GM19238 (cell line): ENCODE measurements around the gene KCTD15.

ENCODE experiments used
- DNase-seq: peaks from one replicate; pipeline ENCODE4 v3.0.0; 2011; ENCODE audit warnings: low spot score; ENCODE audit not compliant: insufficient read length

Gene KCTD15

DNA sequence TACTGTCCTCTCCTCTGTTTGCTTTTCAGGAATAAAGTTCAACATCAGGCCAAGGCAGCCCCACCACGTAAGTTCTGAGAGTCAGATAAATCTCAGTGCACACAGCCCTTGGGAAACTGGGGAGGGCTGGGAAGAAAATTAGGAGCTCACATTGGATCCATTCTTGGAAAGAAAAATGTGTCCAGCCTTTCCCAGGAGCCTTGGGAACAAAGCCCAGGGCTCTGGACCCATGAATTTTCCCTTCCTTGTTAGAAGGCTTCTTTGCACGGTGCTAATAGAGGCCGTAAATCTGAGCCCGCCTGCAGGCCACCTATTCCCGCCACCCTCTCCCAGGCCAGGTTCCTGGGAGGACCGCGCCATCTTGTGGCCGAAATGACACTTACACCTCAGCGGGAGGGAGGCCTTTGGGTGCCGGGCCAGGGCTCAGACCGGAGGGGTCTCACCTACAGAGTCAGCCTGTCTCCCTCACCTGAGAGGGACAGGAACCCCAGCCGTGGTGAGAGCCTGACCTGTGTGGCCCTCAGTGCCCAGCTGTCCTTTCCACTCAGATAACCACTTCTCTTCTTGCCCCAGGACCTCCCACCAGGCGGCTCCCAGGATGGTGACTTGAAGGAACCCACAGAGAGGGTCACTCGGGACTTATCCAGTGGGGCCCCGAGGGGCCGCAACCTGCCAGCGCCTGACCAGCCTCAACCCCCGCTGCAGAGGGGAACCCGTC, 25.1 kb upstream of the KCTD15 start:
- DNase-seq: peak; percentile 69

DNA sequence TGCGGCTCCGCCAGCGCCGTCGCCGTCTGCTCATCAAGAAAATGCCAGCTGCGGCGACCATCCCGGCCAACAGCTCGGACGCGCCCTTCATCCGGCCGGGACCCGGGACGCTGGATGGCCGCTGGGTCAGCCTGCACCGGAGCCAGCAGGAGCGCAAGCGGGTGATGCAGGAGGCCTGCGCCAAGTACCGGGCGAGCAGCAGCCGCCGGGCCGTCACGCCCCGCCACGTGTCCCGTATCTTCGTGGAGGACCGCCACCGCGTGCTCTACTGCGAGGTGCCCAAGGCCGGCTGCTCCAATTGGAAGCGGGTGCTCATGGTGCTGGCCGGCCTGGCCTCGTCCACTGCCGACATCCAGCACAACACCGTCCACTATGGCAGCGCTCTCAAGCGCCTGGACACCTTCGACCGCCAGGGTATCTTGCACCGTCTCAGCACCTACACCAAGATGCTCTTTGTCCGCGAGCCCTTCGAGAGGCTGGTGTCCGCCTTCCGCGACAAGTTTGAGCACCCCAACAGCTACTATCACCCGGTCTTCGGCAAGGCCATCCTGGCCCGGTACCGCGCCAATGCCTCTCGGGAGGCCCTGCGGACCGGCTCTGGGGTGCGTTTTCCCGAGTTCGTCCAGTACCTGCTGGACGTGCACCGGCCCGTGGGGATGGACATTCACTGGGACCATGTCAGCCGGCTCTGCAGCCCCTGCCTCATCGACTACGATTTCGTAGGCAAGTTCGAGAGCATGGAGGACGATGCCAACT, 24.4 kb upstream of the KCTD15 start:
- DNase-seq: no peak

DNA sequence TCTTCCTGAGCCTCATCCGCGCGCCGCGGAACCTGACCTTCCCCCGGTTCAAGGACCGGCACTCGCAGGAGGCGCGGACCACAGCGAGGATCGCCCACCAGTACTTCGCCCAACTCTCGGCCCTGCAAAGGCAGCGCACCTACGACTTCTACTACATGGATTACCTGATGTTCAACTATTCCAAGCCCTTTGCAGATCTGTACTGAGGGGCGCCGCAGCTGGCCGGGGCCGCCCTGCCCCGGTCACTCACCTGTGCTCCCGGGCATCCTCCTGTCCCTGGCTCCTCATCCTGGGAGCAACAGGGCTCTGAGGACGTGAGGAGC, 23.9 kb upstream of the KCTD15 start:
- no peak for DNase-seq

DNA sequence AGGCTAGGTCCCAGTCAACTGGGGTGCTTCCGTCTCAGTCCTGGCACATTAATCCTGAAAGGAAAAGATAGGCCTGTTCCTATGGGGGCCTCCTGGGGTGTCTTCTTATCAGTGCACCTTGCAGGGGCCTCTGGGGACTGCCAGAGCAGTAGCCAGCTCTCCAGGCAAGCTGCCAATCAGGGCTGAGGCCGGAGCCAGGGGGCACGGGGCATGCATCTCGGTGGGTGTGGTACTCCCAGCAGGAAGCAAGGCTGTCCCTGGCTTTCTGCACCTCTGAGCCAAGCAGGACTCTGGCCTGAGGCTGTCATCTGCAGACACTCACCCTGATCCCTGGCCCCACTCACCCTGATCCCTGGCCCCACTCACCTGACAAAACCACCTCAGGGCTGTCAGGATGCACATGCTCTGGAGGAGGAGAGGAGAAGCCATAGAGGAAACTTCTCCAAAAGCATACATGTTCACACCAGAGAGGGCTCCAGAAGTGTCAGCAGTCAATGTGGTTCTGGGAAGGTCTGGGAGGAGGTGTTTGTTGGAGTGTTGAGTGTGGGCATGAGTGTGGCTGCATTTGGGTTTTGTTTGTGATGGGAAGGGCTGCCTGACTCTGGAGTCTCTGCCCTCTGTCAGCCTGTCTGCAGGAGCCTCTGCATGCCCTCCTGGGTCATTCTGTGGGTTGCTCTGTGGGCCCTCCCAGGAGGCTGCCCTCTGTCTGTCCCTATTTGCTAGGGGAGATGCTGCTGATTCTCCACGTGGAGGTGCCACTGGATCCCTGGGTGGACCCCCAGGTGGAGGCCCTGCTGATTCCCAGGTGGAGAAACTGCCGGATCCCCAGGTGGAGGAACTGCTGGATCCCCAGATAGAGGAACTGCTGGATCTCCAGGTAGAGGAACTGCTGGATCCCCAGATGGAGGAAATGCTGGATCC, 22.7 kb upstream of the KCTD15 start:
- no peak for DNase-seq

DNA sequence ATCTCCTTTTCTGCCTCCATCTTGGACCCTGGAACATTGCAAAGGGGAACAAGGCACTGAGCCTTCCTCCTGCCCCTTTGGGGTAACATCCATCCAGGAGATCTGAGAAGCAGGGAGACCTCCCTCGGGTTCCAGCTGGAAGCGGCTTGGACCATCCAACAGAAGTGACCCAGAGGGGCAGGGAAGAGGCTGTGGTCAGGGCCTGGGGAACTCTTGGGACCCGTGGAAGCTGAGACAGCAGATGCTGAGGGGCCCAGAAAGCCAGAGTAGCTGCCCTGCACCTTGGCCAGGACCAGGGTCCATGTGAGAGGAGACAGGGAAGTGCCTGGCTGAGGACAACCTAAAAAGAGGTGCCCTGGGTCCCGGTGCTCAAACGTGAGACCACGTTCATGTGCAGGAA, 21.9 kb upstream of the KCTD15 start:
- DNase-seq: no peak

DNA sequence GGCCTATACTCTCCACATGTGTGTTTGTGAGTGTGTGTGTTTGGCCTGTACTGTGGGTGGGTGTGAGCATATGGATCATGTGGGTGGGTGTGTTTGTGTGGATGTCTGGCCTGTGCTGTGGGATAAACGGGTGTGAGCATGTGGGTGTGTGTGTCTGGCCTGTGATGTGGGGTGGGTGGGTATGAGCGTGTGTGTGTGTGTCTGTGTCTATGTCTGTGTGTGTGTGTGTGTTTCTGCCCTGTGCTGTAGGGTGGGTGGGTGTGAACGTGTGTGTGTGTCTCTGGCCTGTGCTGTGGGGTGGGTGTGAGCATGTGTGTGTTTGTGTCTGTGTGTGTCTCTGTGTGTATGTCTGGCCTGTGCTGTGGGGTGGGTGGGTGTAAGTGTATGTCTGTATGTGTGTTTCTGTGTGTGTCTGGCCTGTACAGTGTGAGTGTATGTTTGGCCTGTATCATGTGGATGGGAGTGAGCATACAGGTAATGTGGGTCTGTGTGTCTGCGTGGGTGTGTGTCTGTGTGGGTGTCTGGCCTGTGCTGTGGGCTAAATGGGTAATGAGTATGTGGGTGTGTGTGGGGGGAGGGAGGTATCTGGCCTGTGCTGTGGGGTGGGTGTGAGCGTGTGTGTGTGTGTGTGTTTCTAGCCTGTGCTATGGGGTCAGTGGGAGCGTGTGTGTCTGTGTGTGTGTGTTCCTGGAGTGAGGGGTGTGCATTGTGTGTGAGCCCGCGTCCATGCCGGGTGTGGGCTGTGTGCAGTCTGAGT, 20.8 kb upstream of the KCTD15 start:
- no peak for DNase-seq

DNA sequence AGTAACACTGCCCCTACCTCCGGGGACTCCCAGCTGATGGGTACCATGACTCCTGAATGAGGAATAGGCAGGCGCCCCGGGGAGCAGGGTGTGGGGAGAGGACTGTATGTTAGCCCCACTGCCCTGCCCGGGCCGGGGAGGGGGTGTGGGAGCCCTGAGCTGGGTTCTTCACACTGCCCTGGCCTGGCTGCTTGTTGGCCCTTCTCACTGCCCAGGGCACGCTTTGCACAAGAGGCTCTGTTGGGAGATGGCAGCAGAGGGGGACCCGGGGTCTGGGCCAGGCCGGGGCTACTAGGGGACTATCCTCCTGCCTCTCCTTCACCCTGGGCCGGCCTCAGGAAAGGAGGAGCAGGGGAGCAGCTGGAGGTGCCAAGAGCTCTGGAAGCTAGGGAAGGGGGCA, 19.3 kb upstream of the KCTD15 start:
- DNase-seq: no peak

DNA sequence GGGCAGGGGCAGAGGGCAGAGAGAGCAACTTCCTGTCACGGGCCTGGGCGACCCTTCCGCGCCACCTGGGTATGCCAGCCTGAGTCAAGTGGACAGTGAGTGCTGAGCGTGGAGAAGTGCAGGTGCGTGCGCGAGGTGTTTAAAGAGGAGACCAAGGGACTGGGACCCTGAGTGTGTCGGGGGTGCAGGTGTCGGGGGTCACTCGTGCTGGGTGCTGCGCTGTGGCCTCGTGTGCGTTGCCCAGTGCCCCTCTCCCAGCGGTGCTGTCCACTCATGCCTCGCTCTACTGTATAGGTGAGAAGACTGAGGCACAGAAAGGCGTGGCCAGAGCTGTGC, 18.9 kb upstream of the KCTD15 start:
- no peak for DNase-seq

DNA sequence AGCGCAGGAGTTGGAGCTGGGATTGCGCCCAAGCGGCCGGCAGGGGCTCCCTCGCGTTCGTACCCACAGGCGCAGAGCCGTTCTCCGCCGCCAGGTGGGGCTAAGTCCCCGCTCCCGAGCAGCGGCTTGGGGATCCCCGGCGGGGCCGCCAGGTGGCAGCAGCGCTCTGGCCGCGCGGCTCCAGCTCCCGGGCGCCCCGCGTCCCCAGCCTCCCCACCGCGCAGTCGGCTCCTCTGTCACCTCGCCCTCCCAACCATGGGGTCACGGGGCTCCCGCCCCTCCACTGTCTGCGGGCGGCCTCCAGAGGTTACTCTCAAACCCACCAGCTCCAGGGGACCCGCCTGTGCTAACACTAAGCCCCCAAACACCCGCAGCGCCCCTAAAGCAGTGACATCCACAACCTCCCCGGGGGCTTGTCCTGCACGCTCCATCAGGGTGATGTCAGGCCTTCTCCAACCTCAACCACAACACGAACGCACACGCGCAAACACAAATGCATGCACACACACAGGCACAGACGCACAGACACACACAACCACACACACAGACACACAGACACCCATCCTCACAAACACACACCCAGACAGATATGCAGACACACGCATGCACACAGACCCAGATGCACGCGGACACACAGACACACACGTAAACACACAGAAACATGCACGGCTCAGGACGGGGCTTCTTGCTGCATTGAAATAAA, 18.4 kb upstream of the KCTD15 start:
- DNase-seq: peak; percentile 94

DNA sequence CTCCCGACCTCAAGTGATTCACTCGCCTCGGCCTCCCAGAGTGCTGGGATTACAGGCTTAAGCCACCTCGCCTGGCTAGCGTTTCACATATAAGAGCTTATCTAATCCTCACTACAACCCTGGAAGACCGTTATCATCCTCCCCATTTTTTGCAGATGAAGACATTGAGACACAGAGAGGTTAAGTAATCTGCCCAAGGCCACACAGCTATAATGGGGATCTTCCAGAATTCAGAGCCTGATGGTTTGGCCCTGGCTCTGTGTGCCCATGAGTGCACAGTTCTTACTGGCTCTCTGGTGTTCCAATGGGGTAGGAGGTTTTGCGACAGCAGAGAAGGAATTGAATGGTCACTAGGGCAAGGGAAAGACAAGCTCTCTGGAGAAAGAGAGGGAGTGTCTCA, 16.8 kb upstream of the KCTD15 start:
- no peak for DNase-seq

DNA sequence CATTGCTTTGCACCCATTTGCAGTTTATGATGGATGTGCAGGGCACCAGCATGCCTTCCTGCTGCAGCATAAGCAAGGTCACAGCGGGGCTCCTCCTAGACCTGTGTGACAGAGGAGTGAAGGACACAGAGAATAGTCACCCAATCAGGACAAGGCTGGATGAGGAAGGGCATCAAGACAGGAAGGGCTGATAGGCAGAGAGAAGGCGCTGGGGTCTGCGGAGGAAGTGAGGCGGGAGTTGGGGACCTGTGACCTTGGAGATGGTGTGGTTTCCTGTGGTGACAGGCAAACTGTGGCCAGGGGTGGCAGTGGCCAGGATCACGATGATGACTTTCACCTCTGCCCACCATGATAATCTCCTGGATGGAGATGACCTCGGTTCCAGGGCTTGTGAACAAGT, 16.4 kb upstream of the KCTD15 start:
- DNase-seq: no peak

DNA sequence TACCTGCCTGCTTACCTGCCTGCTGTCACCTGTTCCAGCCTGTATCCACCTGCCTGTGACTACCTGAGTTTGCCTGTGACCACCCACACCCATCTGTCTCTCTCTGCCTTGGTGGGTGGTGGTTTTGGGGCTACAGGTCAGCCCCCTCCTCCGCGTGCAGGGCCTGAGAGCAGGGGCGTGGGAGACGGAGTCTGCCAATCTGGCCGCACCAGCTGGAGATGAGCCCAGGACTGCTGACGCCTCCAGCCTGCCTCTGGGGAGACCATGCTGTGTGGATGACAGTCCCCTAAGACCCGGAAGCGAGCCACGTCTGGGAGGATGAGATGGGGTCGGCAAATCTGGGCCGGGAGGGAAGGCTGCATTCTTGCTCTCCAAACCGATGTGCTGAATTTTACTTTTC, 15.9 kb upstream of the KCTD15 start:
- no peak for DNase-seq

DNA sequence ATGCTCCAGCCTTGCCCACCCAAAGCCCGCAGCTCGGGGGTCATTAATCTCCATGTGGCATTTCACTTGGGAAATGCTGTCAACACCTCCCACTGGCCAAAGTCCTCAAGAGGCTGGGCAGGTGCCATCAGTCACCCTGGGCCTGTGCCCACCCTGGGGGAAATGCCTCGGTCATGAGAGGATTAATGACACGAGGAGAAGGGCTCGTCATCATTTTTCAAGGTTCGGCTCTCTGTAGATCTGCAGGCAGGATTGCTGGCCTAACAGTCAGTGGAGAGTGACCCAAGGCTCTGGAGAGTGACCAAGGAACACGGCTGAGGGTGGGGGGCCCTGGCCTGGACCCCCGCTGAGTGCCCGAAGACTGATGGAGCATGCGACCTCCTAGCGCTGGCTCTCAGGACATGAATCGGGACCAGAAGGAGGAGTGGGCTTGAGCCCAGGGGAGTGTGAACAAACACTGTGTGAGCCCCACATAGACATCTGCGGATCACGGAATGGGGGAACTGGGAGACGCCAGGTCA, 15.2 kb upstream of the KCTD15 start:
- DNase-seq: no peak

DNA sequence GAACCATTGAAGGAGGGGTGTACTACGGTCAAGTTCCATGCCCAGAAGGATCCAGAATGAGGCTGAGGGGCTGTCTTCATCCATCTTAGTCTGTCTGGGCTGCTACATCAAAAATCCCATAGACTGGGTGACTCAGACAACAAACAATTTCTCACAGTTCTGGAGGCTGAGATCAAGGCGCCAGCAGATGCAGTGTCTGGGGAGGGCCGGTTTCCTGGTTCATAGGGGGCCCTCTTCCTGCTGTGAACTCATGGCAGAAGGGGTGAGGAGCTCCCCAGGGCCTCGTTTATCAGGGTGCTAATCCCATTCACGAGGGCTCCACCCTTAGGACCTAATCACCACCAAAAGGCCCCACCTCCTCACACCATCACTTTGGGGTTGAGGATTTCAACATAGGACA, 14.7 kb upstream of the KCTD15 start:
- DNase-seq: no peak

DNA sequence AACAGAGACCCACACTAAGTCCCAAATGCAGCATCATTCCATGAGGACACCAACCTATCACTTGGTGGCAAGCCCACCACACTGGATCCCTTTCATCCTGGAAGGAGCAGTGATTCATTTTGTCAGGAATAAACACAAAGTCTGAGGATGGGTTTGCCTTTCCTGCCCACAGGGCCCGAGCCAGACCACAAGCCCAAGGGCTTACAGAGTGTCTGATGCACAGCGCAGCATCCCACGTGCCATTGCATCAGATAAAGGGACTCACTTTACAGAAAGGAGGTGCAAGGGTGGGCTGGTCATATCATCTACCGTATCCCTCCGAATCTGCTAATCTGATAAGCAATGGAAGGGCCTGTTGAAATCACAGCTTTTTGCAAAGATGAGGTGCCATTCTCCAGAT, 12.2 kb upstream of the KCTD15 start:
- DNase-seq: no peak

DNA sequence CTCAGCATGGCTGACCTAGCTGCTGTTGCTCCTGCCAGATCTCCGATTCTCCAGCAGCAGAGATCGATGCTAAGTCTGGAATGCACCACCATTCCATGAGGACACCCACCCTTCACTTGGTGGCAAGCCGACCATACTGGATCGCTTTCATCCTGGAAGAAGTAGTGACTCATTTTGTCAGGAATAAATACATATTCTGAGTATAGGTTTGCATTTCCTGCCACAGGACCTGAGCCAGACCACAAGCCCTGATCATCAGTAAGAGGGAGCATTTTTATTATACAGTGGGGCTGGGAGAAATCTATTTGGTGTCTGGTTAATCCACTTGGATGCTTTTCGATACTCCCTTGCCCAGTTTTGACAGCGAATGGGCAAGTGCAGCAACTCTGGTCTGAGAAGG, 10.9 kb upstream of the KCTD15 start:
- DNase-seq: no peak

DNA sequence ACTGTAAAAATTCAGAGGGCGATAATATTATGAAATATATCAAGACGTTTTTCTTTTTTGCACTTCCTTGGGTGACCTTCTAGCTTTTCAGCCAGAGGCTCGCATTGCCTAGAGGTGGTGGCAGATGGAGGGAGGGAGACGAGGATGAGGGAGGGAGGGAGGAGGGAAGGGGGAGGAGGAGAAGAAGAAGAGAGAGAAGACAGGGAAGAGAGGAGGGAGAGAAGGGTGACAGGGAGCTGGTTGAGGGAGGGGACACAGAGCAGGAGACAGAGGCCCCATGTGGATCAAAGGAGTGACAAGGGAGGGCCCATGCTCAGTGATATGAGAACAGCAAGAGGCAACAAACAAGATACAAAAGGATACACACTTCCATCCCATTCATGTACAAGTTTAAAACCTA, 8.0 kb upstream of the KCTD15 start:
- no peak for DNase-seq

DNA sequence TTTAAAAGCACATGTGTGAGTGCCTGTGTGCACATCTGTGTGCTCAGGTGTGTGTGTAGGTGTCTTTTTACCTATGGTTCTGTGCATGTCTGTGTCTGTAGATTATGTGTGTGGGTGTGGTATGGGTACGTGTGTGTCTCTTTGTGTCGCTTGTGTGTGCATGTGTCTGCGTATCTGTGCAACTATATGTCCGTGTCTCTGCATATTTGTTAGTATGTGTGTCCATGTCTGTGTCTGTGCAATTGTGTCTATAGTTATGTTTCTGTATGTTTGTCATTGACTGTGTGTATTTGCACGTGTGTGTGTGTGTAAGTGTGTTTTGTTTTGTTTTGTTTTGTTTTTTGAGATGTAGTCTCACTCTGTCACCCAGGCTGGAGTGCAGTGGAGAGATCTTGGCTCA, 7.3 kb upstream of the KCTD15 start:
- DNase-seq: no peak

DNA sequence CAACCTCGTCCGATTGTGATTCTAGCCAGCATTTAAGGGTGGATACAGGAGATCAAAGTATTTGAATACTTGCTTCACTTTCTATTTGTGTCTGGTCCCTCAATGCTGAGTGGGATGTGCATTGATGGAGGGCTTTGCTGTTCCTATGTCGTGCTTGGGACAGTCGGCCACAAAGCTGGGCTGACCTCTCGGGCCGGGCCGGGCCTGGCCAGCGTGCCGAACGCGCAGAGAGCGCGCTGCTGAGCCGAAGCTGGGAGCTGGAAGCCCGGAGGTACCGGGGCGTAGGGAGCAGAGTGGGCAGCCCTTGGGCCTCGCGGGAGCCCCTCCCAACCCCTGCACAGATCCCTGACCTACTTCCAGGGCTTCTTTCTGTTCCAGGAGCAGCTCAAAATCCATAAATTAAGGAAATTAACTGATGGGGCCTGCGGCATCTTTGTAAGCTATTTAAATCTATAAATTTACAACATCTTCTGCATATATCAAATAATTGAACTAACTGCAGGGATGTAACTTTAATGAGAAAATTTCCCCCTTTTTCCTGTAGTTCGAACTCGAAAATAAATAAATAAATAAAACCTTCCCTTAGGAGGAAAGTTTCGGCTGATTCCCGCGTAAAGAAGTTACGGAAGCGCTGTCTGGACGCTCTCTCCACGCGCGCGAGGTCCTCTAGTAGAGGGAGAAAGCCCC, 1.8 kb upstream of the KCTD15 start:
- DNase-seq: no peak
